Duodenal mucosa (tissue), 2 donors: ENCODE results near the gene LBR.
"Not testable (repeated sequence)": the region's sequence is repeated elsewhere in the genome, so short reads cannot be mapped to it uniquely, and the experiment has no call there.

Experiments used
- H3K27ac ChIP-seq: one replicate; pipeline ENCODE4 v1.7.0; 2013; ENCODE audit warnings: low read depth, low read length
- H3K27me3 ChIP-seq, 2 donors: one replicate each; pipeline ENCODE4 v1.7.0; 2013; ENCODE audit warnings: low read length in 2 of 2, control low read depth in 1 of 2; ENCODE audit not compliant: insufficient read depth in 2 of 2, control insufficient read depth in 1 of 2
- H3K36me3 ChIP-seq, 2 donors: one replicate each; pipeline ENCODE4 v1.7.0; 2013; ENCODE audit warnings: low read length in 2 of 2, control low read depth in 1 of 2; ENCODE audit not compliant: insufficient read depth in 2 of 2, control insufficient read depth in 1 of 2
- H3K4me1 ChIP-seq, 2 donors: one replicate each; pipeline ENCODE4 v1.7.0; 2013; ENCODE audit warnings: low read length in 2 of 2, control low read depth in 1 of 2; ENCODE audit not compliant: insufficient read depth in 2 of 2, control insufficient read depth in 1 of 2
- H3K4me3 ChIP-seq, 2 donors: one replicate each; pipeline ENCODE4 v1.7.0; 2013; ENCODE audit warnings: low read length in 2 of 2, low read depth in 1 of 2
- H3K9ac ChIP-seq, 2 donors: one replicate each; pipeline ENCODE4 v1.7.0; 2013; ENCODE audit warnings: low read length in 2 of 2, low read depth in 1 of 2
- H3K9me3 ChIP-seq, 2 donors: one replicate each; pipeline ENCODE4 v1.7.0; 2013; ENCODE audit warnings: low read length in 2 of 2, control low read depth in 1 of 2; ENCODE audit not compliant: control insufficient read depth in 1 of 2

LBR gene

GRCh38 chr1:225410036-225410435 lies 17.8 kb downstream of the LBR start:
- H3K27me3 ChIP-seq: no peaks in the 10 kb centered on the region
- H3K27ac ChIP-seq: no peak overlapping the region
- H3K9me3 ChIP-seq: no peaks in the 10 kb centered on the region
- H3K4me3 ChIP-seq: no peak overlapping the region
- H3K4me1 ChIP-seq: peaks cover 9 to 34% of the 10 kb centered on the region in 2 donors
- H3K36me3 ChIP-seq: peaks cover 32 to 66% of the 10 kb centered on the region in 2 donors
- H3K9ac ChIP-seq: no peak overlapping the region

DNA sequence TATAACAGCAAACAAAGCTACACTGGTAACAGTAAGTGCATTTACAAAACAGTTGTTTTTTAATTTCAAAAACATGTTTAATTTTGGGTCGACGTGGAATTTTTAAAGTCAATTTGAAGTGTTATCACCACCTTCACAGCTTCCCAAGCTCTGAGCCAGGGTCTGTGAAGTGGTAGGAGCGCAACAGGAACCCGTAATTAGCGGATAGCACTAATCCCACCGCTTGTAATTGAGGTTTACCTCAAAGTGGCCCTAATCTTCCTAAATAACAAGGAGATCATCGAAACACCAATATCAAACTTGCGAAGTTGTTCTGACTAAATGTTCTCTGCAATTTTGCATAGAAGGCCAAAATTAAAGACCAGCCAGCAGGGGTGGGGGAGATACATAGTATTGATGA lies 18.8 kb downstream of the LBR start:
- peaks cover 9 to 33% of the 10 kb centered on the region in 2 donors for H3K4me1 ChIP-seq
- no peak overlapping the region for H3K27ac ChIP-seq
- H3K4me3 ChIP-seq: no peak overlapping the region
- H3K9me3 ChIP-seq: no peaks in the 10 kb centered on the region
- no peaks in the 10 kb centered on the region for H3K27me3 ChIP-seq
- H3K9ac ChIP-seq: no peak overlapping the region
- peaks cover 29 to 65% of the 10 kb centered on the region in 2 donors for H3K36me3 ChIP-seq

GRCh38 chr1:225408249-225408648 lies 19.6 kb downstream of the LBR start:
- Histone ChIP-seq H3K4me3 (no peak overlapping the region), H3K36me3 (peaks cover 29 to 68% of the 10 kb centered on the region in 2 donors), H3K9ac (no peak overlapping the region), H3K27ac (no peak overlapping the region), H3K27me3 (no peaks in the 10 kb centered on the region), H3K4me1 (peaks cover 4 to 26% of the 10 kb centered on the region in 2 donors), H3K9me3 (no peaks in the 10 kb centered on the region)

- H3K9ac ChIP-seq: no peak overlapping the region
These were observed 20.1 kb downstream of the LBR start for GRCh38 chr1:225407755-225408154.

GRCh38 chr1:225406976-225407725 lies 20.7 kb downstream of the LBR start:
- Histone ChIP-seq H3K9me3 (no peaks in the 10 kb centered on the region), H3K36me3 (peaks cover 35 to 72% of the 10 kb centered on the region in 2 donors), H3K4me1 (peaks cover 4 to 19% of the 10 kb centered on the region in 2 donors)

More at GRCh38 chr1:225407755-225408154, 20.1 kb downstream of the LBR start:
- Histone ChIP-seq H3K4me1 (peaks cover 4 to 21% of the 10 kb centered on the region in 2 donors), H3K27ac (no peak overlapping the region), H3K4me3 (no peak overlapping the region), H3K36me3 (peaks cover 34 to 73% of the 10 kb centered on the region in 2 donors), H3K9me3 (no peaks in the 10 kb centered on the region), H3K27me3 (no peaks in the 10 kb centered on the region)

DNA sequence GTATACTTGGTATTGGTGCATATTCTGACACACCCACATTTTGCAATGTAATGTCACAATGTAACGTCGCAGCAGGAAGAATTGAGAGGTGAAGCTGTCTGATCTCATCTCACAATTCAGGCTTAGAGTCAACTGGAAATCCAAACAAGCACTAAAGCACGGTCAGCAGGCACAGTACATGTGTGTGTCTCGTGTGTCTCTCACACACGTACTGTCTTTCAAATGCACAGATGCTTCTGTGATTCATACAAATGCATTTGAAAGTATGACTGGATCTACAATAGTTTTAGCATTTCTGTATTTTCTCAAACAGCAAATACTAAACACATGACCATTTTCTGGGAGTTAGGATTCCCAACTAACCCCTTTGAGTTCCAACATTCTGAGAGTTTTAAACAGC lies 26.9 kb downstream of the LBR start:
- no peaks in the 10 kb centered on the region for H3K4me1 ChIP-seq
- H3K9ac ChIP-seq: no peak overlapping the region
- H3K27me3 ChIP-seq: no peaks in the 10 kb centered on the region
- H3K36me3 ChIP-seq: peaks cover 36 to 72% of the 10 kb centered on the region in 2 donors
- no peak overlapping the region for H3K4me3 ChIP-seq
- no peaks in the 10 kb centered on the region for H3K9me3 ChIP-seq
- no peak overlapping the region for H3K27ac ChIP-seq

More at GRCh38 chr1:225406976-225407725, 20.7 kb downstream of the LBR start:
- Histone ChIP-seq H3K27ac (no peak overlapping the region), H3K27me3 (no peaks in the 10 kb centered on the region), H3K9ac (no peak overlapping the region), H3K4me3 (no peak overlapping the region)

GRCh38 chr1:225396357-225396756 lies 31.5 kb downstream of the LBR start:
- Histone ChIP-seq H3K9me3 (no peaks in the 10 kb centered on the region), H3K9ac (no peak overlapping the region), H3K36me3 (peaks cover 15 to 32% of the 10 kb centered on the region in 2 donors), H3K4me3 (no peak overlapping the region), H3K4me1 (no peaks in the 10 kb centered on the region), H3K27me3 (no peaks in the 10 kb centered on the region), H3K27ac (no peak overlapping the region)

DNA sequence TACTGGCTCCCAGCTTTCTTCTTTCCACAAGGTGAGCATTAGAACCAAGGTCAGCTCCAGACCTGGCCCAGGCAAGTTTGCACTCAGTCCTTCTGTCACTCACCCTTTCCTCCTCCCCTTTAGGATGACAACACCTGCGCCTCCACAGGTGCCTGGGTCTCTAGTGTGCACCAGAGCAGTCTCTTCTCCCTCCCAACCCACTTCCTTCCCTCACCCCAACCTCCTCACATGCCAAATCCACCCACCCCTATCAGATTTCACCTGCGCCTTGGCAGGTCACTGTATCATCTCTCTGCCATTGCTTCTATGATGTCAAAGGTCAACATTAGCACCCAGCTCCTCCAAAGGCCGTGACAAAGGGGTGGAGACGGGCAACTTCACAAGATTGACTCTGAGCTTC lies 38.0 kb downstream of the LBR start:
- H3K4me3 ChIP-seq: no peak overlapping the region
- no peaks in the 10 kb centered on the region for H3K27me3 ChIP-seq
- H3K36me3 ChIP-seq: no peaks in the 10 kb centered on the region
- no peak overlapping the region for H3K27ac ChIP-seq
- no peaks in the 10 kb centered on the region for H3K4me1 ChIP-seq
- no peak overlapping the region for H3K9ac ChIP-seq
- H3K9me3 ChIP-seq: no peaks in the 10 kb centered on the region

GRCh38 chr1:225388372-225388771 lies 39.5 kb downstream of the LBR start:
- Histone ChIP-seq H3K27me3 (no peaks in the 10 kb centered on the region), H3K4me1 (no peaks in the 10 kb centered on the region), H3K36me3 (no peaks in the 10 kb centered on the region), H3K9me3 (no peaks in the 10 kb centered on the region), H3K27ac (no peak overlapping the region), H3K9ac (no peak overlapping the region), H3K4me3 (no peak overlapping the region)

DNA sequence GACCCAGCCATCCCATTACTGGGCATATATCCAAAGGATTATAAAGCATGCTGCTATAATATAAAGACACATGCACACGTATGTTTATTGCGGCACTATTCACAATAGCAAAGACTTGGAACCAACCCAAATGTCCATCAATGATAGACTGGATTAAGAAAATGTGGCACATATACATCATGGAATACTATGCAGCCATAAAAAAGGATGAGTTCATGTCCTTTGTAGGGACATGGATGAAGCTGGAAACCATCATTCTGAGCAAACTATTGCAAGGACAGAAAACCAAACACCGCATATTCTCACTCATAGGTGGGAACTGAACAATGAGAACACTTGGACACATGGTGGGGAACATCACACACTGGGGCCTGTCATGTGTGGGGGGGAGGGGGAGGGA lies 41.0 kb downstream of the LBR start:
- H3K9me3 ChIP-seq, H3K4me1 ChIP-seq, H3K4me3 ChIP-seq, H3K36me3 ChIP-seq, H3K9ac ChIP-seq, H3K27me3 ChIP-seq, H3K27ac ChIP-seq: not testable (repeated sequence)
